Glomerular endothelial cell (primary cell): ENCODE data around the gene VSNL1. TPM values are rescaled to one million over a fixed set of nuclear protein-coding genes. Genes with fewer than 3 reads are reported as not detected.
"Not testable (repeated sequence)": the region's sequence is repeated elsewhere in the genome, so short reads cannot be mapped to it uniquely, and the experiment has no call there.

ENCODE experiments used
- DNase-seq: peaks from one replicate; pipeline ENCODE4 v3.0.0-alpha.2; 2011; ENCODE audit warnings: low read depth, low spot score; ENCODE audit errors: extremely low read depth
- total RNA-seq: library from RNA; depleted of rRNA; stranded (reverse); fragments of >200 nt; gene quantifications from 2 replicates; pipeline ENCODE4 v1.2.3, GENCODE V29; 2015

Gene VSNL1
- total RNA-seq, 1 donor from 2014 or later, result not detected

- DNase-seq, result no peak
Observed at GRCh38 chr2:17541531-17541950, 1.0 kb downstream of the VSNL1 start.

DNA sequence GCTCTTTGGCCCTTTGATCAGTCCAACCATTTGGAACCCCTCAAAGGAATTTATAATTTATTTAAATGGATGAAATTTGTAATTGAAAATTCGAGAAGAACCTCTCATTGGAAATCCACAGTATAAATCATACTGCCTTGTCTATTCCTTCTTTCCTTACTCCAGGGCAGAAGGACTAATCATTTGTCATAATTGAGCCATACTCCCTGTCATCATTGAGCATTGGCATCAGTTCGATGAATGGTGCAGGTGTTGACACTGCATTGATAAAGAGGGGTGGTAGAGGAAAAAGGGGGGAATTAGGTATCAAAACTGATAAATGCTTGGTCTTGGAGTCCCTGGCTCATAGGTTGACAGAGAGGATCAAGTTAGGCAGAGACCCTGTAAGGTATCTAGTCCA, 2.0 kb downstream of the VSNL1 start:
- no peak for DNase-seq

DNA sequence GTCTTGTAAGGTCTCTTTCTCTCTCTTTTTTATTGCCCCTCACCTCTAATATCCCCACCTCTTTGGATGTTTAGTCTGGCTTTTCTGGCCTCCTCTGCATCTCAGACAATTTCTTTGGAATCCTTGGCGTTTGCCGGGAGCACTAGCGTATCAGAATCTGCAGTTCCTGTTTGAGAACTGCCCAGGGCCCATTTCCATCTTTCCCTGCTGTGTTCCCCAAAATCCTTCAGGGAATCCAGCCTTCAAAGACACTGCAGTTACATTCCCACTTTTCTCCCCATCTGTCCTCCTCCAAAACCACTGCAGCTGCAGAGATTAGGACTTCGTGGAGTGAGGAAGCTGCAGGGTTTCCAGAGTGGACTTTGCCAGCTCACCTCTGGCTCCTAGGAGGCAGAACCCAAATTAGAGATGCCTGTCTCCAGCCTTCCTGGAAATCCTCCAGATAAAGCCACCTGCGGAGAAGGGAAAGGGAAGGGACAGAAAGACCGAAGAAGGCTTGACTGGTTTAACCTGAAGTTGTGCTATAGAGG, 2.7 kb downstream of the VSNL1 start:
- no peak for DNase-seq

DNA sequence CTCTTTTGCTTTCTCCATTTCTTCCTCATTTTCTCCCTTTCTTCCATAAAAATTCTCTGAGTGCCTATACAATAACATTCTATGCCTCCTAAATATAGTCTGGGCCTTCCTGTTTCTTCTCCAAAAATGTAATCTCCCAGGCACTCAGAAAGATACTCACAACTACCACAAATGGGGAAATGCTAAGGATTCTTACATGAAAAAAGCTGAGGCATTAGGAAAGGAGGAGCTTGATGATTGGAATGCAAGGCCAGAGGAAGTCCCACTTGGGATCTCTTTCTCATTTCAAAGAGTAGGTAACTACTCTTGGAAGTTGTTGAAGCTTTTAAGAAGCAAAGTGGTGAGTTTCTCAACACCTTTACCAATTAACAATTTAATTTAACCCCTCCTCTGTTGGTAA, 3.4 kb downstream of the VSNL1 start:
- no peak for DNase-seq

DNA sequence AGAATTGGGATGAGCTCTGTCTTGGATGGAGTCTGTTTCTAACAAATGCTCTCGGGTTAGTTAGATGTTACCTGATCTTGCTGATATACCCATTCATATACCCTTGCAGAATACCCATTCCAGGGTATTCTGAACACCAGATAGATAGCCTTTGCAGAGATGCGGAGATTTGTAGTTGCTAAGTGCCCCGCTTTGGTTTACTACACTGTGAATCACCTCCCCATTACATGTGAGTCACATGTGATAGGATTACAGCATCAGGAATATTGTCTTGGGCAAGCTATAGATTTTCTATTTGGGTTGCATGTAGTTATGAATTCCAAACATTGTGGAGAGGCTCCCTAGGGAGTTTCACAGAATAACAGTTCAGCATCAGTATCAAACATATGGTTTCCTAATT, 3.8 kb downstream of the VSNL1 start:
- no peak for DNase-seq

DNA sequence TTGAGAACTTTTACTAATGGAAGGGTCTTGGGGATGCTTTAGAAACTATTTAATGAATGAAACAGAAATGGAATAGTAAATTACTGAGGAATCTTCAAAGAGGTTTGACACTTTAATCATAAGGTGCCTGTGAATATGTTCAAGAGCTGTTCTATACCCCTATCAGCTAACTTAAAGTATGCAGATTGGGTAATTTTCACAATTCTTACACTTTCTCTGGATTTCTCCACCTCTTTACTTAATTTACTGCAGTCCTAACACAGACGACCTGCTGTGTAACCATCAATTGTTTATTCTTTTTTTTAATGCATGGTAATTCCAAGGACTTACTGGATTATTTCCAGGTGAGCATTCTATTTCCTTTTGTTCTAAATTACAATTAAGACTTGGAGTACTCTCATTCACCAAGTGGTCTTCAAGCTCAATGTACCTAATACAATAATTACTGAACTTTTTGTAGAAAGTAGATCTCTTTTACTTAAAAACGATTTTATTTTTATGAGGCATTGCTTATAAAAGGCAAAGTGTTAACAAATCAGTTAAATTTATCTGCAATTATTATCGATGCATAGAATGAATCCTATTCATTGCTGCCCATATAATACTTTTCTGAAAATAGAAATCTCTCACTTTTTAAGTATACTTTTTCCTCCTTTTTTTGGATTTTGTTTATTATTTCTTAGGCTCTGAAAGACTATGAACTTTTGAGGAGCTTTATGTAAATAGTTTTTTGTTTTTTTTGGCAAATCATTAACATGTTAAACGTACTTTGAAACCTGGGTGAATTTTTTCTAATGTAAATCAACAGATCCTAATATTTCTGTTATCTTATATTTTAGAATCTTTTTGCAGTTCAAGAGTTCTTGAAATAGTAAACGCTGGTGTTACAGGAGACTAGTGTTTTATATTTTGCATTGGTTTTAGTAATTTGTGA, 5.5 kb downstream of the VSNL1 start:
- no peak for DNase-seq

DNA sequence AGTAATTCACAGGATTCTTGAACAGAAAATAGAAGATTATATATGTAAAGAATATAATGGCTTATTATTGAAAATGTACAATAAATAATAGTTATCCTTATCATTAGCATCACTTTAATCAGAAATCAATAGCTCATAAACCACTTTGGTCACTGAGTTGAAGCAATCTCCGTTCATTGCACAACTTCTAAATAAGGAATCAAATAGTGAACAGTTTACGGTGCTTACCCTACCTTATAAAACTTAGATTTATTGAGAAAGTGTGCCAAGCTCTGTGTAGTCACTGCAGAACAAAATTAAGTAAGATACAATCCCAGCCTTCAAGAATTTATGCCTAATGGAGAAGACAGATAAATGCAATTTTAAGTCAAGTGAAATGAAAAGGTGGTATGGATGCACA, 6.7 kb downstream of the VSNL1 start:
- no peak for DNase-seq

GRCh38 chr2:17547737-17548136, 7.2 kb downstream of the VSNL1 start:
- no peak for DNase-seq

DNA sequence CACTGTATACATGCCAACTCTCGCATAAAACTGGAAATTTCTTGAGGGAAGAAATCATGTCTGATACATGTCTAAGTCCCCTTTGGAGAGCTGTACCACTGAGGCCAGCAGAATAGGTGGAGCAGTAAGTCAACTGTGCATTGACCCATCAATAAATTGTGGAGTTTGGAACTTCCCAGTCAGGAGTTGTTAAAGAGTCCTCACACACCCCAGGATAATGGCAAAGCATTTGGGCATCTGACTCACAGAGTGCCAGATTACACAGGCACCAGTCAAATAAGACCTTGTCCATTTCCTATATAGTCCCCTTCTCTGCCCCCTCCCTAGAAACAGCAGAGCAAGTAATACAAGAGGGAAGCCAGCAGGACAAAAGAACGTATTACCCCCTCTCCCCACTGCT, 10.4 kb downstream of the VSNL1 start:
- no peak for DNase-seq

GRCh38 chr2:17555150-17555549, 14.7 kb downstream of the VSNL1 start:
- DNase-seq, result no peak

DNA sequence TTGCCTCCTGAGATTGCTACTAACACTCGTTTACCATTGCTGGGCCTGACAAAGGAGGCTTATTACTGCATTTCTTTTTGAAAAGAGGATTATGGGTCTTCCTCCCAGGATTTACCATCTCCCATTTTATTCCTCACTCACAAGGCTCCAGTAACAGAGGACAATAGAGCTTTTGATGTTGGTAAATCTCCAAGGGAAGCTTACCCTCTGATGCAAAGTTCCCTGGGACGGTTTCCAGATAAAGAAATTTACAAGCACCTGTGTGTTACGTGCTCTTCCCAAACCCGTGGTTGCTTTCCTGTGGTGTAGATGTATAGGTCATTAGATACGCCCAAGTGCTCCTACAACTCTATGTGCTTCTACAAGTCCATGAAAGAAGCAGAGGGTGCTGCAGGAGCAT, 17.1 kb downstream of the VSNL1 start:
- no peak for DNase-seq

DNA sequence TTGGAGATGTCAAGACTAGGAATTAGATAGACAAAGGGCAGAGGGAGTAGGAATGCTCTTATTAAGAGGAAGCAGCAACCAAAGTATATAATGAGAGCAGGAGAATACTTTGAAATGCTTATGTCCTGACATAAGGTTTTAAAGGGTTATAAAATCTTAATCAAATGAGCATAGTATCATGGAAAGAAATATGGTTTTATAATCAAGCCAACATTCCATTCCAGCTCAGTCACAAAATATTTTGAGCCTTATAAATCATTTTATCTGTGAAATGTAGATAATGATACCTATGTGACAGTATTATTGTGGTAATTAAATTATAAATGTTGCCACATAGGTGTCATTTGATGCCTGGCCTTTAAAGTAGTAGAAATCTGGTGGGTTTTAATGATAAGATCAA, 17.6 kb downstream of the VSNL1 start:
- no peak for DNase-seq

GRCh38 chr2:17558878-17559277, 18.4 kb downstream of the VSNL1 start:
- no peak for DNase-seq

GRCh38 chr2:17565726-17566125, 25.2 kb downstream of the VSNL1 start:
- DNase-seq, result not testable (repeated sequence)

DNA sequence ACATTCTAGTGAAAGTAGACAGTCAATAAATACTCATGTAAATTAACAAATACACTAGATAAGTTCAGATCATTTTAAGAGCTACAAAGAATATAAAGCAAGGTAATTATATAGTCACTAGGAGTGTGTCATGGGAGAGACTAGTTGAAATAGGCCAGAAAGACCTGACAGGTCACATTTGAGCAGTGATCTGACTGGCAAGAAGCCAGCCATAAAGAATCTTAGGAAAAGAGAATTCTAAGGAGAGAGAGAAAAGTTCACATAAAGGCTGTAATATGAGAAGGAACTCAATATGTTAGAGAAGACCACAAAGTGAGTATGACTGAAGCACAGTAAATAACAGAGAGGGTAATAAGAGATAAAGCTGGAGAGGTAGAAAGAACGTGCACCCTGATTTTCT, 31.2 kb downstream of the VSNL1 start:
- DNase-seq, result no peak

GRCh38 chr2:17573085-17573803, 32.7 kb downstream of the VSNL1 start:
- no peak for DNase-seq

DNA sequence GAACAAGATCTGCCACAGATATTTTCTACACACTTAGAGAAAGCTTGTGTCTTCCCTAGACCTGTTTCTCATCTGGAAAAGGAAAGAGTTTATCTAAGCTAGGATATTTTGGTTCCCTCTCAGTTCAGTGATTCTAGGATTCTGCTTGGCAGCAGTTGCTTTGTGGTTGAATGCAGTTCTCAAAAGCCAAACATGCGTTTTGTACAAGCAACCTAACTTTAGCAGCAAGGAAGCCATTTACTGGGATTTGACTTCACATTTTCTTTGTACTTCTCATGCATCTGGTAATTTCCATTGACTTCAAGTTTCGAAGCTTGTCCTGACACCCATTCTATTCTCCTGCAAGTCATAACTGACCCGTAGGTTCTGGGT, 33.3 kb downstream of the VSNL1 start:
- no peak for DNase-seq

DNA sequence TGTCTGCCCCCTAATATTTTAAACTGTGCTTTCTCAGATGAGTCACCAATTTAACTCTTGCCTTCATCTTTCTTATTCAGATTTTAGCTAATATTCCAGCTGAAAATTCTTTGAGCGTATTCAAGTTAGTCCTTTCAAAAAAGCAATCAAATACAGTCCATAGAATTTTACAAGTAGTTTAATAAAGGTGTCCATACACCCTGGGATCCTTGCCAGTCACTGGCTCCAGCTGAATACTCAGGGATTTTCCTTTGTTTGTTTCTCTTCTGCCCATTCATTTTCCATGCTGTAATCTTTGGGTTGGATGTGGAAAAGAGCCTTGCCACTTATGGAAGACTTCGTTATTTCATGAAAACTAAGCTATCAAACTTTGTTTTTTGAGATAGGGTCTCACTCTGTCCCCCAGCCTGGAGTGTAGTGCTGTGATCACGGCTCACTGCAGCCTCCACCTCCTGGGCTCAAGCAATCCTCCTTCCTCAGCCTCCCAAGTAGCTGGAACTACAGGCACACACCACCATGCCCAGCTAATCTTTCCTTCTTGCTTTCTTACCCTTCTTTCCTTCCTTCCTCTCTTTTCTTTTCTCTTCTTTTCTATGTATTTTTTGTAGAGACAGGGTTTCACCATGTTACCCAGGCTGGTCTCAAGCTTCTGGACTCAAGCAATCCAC, 34.0 kb downstream of the VSNL1 start:
- DNase-seq, result no peak

DNA sequence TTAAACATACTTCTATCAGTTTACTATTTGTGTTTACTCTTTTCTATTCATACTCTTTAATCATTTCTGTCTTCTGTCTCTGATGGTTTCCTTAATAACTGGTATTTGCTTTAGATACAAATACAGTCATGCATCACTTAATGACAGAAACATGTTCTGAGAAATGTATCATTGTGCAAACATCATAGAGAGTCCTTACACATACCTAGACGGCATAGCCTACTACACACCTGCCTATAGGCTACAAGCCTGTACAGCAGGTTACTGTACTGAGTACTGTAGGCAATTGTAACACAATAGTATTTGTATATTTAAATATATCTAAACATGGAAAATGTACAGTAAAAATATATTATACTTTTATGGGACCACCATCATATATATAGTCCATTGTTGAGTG, 36.3 kb downstream of the VSNL1 start:
- DNase-seq, result no peak

- no peak for DNase-seq
Observed at GRCh38 chr2:17578466-17578928, 38.0 kb downstream of the VSNL1 start.

DNA sequence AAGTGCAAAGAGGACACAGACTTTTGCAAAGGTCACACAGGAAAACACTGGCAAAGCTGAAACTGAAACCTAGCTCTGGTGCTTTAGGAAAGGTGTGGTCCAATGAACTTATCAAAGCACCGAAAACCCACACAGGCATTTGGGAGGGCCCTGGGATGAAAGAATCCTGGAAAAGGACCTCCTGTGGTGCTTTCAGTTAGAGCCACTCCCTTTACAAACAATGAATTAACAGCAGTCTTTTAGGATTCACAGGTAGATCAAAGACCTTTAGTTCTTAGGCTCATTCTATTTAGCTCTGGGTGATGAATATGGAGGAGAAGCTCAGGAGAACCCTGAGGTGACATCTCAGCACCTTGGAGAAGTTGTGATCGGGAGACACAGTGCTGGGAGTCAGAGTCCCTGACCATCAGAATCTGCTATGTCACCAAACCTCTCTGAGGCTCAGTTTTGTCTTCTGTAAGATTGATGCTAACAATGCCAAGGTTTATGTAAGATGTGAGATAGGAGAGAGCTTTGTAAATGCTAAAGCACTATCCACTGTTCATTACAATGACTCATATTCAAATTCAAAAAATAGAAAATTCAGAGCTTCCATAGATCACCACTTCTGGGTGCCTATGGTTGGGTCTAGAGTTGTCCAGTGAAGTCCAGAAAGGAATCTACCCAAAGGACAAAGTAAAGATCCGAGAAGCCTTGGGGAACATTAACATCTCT, 39.3 kb downstream of the VSNL1 start:
- no peak for DNase-seq
